Smooth muscle cell of the brain vasculature (primary cell): Measurements from ENCODE around the gene CCDC85A.
"Not testable (repeated sequence)": the region's sequence is repeated elsewhere in the genome, so short reads cannot be mapped to it uniquely, and the experiment has no call there.

ENCODE experiments used
- DNase-seq: peaks from one replicate; pipeline ENCODE4 v3.0.0-alpha.2; 2012; ENCODE audit warnings: low read depth, low spot score

CCDC85A gene

DNA sequence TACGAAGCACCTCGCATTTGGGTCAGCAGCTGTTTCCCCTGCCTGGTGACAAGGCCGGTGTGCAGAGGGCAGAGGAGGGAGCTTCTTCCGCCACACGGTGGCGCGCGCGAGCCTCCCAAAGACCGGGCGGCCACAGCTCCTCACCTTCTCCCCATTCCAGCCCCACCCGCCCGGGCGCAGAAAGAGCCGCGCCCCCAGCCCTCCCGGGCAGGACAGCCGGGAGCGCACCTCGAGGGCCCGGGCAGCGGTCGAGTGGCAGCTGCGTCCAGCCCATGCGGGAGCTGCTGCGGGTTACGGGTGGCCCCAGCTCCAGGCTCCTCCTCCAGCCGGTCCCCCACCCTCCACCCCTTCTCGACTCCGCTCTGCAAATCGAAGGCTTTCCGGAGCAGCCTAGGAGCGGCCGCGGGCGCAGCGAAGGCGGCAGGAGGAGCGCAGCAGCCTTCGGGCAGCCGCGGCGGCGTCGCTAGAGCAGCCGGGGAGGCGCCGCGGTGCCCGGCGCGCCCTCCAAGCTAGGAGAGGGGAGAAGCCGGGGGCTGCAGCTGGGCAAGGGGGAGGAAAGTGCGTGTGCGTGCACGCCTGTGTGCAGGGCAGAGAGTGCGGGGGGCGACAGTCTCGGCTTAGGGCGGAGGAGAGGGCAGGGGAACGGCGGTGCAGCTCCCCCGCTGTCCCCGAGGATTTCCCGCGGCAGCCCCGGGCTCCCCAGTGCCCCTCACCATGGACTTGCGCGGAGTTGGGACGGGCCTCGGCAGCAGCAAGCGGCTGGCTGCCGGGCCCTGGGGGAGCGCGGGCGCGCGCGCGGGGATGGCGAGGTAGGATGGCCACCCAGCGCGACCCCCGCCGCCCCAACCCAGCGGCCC is at the start of gene CCDC85A:
Gene CCDC85A, plus strand, starts transcription at position 348 of the 857 bp plus-strand sequence. CDS start 635 bp downstream, outside the sequence.
- peak; percentile 23 for DNase-seq

DNA sequence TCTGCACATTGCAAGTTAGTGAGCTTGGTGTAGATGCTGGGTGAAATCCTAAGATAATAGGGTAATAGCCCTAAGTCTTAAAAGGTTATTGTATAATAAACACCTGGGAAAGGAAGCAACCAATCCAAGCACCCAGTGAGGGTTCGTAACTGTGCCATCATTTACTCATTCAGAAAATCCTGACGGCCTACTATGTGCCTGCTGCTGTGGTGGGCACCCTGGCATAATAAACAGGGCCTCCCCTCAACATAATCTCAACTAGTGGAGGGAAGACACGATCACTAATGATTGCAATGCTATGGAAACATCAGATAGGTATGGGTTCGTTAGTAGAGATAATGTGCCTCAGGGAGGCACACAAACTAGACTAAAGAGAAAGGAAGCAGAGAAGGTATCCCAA is 48.9 kb upstream of the CCDC85A start:
- no peak for DNase-seq

DNA sequence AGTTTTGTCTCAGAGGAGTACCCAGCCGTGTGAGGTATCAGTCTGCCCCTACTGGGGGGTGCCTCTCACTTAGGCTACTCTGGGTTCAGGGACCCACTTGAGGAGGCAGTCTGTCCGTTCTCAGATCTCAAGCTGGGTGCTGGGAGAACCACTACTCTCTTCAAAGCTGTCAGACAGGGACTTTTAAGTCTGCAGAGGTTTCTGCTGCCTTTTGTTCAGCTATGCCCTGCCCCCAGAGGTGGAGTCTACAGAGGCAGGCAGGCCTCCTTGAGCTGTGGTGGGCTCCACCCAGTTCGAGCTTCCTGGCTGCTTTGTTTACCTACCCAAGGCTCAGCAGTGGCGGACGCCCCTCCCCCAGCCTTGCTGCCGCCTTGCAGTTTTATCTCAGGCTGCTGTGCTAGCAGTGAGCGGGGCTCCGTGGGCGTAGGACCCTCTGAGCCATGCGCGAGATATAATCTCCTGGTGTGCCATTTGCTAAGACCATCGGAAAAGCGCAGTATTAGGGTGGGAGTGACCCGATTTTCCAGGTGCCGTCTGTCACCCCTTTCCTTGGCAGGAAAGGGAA is 41.2 kb upstream of the CCDC85A start:
- DNase-seq = not testable (repeated sequence)

DNA sequence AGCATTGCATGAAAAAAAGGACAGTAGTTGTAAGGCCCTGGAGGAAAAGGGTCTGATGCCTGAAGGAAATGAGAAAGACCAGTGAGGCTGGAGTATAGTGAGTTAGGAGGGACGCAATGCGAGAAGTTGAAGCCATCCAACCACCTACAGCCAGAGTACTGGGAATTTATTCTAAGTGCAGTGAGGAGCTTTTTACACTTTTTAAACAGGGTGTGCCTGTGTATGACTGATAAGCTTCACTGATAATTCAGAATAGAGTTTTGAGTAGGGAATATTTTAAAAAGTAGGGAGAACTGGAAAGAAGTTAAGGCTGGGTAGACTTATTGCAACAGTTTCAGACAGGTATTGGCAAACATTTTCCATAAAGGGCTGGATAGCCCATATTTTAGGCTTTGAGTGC is 35.9 kb upstream of the CCDC85A start:
- DNase-seq = no peak

DNA sequence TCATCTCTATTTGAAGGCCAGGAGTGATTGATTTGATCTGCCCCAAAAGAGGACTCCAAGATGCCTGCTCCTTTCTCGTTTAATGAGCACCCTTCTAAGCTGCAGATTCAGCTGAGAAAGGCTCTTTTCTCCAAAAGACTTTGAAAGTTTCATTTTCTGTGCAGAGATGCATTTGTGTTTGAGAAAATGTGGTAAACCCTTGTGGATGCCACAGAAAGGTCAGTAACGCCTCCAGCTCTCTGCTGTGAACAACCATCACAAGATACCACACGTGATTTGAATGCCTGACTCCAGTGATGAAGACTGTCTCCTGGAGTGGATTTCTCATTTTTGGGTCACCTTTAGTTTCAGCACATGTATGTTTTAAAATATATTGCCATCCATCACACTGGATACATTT is 35.0 kb upstream of the CCDC85A start:
- DNase-seq = no peak

DNA sequence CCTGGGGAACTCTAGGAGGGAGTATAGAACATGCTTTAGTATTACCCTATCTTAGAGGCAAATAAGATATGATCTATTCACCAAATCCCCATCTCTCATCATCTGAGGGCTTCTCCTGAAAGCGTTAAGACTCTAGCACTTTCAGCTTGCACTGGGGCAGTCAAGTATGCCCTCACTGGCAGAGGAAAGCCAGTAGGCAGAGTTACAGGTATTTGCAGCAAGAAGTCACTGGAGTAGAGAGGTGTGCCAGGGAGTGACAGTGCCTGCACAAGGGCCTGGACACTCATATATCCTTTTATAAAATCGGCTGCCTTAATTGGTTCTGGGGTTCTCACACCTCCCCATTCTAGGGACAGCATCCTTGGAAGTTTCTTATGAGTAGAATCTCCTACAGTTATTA is 31.9 kb upstream of the CCDC85A start:
- no peak for DNase-seq

DNA sequence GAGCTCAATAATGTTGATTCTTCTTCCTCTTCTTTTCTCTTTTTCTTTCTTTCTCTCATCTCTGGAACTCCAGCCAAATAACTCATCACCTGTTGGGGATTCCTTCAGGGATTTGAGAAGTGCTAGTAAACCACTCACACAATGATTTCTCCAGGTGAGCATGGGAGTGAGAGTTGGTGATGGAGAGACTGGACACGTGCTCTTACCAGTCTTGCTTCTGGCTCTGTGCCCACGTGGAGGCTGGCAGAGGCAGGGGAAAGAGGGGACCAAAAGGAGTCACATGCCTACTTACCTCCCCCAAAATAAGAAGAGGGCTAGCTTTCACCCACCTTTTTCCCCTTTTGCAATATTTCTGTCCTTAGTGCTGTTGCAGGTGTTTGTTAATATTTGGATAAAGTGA is 28.6 kb upstream of the CCDC85A start:
- DNase-seq = no peak

DNA sequence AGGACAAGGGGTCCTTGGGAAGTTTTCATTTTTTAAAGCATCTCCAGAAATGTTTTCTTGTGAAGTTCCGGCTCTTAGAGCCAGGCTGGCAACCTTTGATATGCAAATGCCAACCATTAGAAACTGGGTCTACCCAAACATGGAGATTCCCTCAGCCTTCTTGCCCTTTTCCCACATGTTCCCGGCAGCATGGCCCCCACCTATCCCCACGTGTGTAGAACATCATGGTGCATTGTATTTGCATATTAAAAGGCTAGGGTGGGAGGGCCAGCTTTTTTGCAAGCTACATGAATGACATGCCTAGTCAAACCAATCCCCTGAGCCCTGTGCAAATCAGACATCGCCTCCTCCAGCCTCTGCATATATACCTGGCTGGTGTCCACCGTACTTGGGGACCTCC is 23.9 kb upstream of the CCDC85A start:
- DNase-seq = not testable (repeated sequence)

DNA sequence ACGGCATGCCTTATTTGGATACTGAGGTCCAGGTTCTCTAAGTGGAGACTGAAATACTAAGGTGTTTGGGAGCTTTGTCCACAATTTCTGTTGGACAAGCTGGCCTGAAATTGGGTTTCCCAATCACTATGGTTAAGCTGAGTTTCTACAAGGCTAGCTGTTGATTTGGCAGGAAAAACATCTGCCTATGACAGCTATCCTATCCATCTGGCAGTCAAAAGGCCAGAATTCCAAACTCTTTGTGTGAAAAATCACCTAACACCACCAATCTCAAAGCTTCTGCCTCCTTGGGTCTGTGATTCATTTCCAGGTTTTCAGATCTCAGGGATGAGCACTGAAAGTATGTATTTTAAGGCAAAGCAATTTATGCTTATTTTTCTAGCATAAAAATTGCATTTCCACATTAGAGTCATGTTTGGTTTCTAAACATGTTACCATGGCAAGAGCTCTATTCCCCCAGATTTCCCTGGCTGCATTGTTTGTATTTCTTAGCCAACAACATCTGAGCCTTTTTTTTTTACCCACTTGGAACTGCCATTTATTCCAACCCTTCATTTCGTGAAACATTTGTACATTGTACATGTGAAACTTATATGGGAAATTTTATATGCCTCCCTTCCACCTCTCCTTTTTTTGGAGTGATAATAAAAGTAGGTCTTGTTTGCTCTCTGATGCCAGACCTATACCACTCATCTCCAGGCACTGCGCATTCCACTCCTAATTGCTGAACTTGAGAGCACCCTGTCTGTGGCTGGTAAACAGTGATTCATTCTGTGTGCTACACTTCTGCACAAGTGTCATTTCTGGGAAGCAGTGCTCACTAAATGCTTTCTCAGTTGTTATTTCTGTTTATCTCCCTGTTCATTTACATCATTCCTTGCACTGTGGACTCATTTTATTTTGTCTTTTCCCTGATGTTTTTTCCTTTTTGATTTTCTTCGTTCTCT is 15.9 kb upstream of the CCDC85A start:
- no peak for DNase-seq

DNA sequence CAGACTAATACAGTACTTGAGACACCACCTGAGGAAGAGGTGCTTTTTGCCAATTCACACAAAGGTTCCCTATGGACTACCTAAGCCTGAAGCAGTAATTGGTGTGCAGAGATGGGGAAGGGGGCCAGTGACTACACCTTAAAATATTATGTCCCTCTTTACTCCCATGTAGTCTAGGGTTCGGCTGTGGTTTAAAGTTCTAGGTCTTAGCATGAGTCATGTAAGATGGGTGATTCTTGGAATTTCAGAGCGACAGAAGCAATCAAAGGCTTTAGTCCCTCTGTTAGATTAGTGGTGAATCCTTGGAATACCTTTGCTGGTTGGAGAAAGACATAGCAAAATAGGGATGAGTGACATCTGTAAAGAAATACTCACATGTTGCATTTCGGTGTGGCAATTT is 14.3 kb upstream of the CCDC85A start:
- DNase-seq = no peak

DNA sequence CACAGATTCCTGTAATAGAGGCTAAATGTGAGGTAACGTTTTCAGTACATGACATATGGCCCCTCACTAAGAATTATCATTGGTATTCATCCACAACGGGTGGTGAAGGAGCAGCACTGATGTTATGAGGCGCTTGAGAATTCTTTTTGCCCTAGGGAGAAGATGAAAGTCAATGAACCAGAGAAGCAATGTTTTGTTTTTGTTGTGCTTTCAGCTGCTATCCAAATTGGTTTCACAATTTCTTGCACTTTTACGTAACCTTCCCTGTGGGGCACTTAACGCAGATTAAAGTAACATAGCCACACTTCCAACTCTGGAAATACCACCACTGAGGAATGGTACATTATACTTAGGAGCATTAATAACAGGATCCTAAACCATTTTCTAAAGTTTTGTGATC is 13.3 kb upstream of the CCDC85A start:
- no peak for DNase-seq

DNA sequence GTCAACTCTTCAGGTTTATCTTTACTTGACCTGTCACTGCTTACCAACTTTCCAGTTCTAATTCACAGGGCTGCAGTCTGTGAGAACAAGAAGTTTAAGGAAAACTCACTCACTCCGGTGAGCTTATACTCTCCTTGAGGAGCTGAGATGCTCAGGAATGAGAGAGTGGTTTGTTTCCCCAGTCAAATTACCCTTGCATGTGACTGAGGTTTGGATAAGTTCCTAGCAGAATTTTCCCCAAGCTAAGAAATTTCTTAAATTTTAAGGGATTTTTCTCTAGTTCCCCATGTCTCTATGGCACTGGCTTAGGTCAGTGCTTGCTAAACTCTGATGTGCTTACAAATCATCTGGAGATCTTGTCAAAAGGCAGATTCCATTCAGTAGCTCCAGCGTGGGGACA is 12.8 kb upstream of the CCDC85A start:
- no peak for DNase-seq

DNA sequence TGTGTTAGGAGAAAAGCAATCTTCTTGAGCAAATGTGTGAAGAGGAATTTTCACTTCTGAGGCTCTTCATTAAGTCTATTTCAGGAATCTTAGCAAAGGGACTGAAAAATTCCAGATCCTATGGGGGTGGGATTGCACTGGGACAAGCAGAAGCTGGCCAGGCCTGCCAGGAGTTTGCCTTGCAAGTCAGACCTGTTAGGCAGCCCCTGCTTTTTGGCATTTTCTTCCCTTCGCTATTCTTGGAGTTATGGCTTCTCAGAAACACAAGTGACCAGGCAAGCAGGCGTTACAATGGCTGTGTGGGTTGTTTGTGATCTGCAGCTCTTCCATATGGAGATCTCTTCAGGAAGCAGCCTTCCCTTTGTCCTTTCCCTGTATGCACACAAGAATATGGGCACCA is 8.0 kb upstream of the CCDC85A start:
- DNase-seq = no peak

DNA sequence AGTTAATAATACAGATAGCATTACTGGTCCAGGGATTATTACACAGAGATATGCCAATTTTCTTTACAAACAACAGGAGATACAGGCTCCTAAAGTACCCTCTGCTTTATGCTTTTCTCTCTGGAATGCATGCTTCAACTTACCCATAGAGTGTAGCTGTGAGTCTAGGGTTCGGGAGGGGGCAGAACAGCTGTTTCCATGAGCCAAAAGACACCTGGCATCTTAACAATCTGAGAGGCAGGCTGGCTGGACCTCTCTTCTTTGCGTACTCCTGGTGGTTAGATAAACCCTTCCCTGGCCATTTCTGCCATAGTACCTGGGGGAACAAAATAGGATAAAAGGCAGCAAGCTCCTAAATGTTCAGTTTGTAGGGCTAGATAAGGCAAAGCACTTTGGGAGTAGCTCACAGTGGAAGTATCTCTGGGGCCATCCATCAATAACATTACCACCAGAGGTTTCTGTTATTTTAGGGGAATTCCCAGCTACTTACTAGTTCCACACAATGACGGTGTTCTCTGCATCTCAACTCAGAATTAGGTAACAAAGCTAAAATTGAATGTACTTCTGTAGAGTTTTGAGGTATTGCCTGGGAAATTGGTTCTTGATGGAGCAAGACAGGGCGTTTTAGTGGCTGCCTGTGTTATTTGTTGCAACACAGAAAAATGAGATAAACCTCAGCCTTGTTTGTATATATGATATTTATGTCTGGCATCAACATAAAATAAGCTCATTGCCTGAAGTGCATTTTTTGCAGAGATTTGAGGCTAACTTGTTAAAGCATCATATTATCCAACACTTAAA is 6.2 kb upstream of the CCDC85A start:
- DNase-seq = no peak

DNA sequence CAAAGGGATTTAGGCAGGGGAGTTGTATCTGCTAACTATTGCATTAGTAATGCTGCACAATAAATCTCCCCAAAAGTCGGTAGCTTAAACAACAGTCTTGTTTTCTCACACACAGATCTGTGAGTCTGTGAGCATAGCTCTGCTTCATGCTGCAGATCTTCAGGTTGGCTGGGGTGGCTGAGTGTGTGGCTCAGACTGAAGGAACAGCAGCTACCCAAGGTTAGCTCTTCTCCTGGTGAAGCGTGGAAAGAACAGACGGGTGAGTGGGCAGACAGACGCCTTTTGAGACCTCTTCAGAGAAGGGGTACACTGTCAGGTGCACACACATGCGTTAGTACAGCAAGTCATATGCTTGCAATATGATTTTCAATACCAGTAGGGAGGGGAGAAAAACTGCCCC is 3.9 kb upstream of the CCDC85A start:
- DNase-seq = no peak

DNA sequence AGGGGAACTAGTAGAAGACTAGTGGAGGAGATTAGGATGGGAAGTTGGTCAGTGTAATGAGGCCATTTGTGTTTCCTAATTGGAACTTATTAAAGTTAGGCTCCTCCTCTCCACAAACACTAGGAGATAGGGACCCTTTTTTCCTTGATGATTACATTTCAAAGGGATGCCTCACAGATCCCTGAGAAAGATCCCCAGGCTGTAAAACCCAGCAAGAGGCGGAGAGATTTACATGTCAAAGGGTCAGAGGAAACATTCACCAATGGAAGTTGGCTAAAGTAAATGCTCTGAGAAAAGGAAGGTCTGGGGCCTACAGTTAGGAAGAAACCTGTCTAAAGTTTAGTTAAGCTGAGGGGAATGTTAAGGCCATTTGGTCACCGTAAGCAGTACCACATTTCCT is 1.4 kb upstream of the CCDC85A start:
- no peak for DNase-seq

DNA sequence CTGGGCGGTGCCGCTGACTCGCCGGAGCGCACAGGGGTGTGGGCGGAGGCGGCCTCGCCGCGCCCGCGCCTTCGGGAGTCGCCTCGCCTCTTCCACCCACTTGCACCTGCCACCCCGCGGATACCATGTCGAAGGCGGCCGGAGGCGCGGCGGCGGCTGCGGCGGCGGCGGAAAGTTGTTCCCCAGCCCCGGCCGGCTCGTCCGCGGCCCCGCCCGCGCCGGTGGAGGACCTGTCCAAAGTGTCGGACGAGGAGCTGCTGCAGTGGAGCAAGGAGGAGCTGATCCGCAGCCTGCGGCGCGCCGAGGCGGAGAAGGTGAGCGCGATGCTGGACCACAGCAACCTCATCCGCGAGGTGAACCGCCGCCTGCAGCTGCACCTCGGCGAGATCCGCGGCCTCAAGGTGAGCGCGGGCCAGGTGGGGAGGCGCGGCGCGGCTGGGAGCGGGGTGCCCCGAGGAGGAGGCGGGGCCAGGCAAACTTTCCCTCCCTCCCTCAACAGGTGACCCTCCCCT is 766 bp downstream of the CCDC85A start:
- DNase-seq = no peak

DNA sequence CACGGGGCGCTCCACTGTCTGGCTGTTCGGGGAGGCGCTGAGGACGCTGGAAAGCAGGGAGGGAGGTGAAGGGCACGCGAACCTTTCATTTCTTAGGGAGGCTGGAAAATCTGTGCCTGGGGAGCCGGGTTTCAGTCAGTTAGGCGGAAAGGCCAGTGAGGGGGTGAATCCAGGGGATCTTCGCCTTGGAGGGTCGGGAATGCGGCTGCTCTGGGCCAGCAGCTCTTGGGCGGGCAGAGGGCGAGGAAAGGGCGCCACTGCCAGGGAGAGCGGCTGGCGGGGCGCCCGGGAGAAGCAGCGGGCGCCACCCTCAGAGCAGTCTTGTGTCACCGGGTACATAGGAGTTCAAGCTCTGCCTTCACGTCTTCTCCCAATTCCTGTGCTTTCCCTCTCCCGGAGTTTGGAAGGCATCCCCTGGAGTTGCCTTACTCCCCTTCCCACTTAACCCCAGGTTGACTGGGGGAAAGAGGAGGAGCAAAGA is 1.4 kb downstream of the CCDC85A start:
- DNase-seq = no peak

DNA sequence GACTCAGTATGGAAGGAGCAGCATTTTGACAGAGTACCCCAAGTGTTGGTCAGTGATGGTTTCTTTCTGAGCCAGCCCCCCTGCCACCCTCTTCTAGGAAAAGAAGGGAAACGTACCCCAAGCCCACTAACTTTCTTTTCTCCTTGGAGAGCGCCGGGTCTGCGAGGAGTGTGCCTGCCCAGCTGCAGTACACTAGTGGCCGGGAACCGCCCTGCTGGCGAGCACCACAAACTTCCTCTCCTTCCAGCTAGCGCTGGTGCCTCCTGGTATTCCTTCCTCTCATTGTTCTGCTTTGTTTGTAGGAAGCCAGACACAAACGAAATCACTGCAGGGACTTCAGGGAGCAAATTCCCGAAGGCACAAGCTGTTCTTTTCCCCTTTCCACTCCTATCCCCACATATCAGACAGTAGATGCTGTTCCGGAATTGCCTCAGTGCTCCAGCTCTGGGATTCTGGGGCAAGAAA is 1.8 kb downstream of the CCDC85A start:
- DNase-seq = no peak

DNA sequence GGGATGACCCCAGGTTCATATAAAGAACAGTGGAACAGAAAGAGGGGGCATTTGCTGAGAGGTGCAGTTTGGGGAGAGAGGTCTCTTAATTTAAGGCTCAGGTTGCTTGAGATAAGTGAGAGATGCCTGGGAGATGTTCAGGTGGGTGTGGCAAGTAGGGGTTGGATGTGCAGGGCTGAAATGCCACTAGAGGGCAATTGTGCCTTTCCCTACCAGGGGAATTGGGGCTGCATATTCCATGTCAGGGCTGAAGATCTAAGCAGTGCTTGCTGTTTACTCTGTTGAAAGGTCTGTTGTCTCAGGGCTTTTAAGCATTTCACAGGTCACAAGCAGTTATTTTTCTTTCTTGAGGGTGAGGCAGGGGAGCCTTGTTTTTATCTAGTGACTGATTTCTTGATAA is 7.8 kb downstream of the CCDC85A start:
- no peak for DNase-seq
